Measurements from ENCODE around the gene CASZ1. TPM values are rescaled to one million over a fixed set of nuclear protein-coding genes. Genes with fewer than 3 reads are reported as not detected.

Gene CASZ1
- total RNA-seq, 1 donor from 2014 or later = 23.6 TPM

DNA sequence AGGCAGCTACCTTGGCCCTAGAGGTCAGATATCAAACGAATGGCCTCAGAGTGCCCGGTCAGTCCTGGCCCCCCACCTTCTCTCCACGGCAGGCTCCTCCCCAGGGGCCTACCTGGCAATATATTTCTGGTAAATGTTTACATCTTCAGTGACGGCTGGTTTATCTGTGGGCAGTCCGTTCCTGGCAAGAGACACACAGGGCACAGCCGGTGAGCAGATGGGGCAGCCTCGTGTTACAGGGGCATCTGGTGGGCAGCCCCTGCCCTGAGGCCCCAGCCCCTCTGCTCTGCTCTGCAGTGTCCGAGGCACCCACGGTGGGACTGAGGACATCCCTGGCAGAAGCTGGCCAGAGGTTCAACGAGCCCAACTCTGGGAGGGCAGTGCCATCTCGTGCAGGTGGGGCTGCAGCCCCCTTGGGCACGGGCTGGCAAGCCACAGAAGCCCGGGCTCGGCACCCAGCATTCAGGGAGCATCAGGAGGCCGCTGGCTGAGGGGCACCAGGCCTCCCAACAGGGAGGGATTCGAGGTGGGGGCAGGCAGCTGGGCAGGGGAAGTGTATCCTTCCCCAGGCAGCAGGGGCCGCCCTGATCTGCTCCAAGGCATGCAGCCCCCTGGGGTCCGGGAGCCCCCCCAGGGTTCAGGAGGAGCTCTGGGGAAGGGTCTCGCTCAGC, 137.9 kb downstream of the CASZ1 start:
- Mint-ChIP-seq H3K27ac (no peak overlapping the region), H3K36me3 (ENCODE audit: insufficient read depth) (peaks cover 3% of the 10 kb centered on the region), H3K9me3 (ENCODE audit: low read depth) (no peaks in the 10 kb centered on the region), H3K4me1 (ENCODE audit: low read depth) (no peaks in the 10 kb centered on the region), H3K27me3 (no peaks in the 10 kb centered on the region), H3K4me3 (ENCODE audit: low read depth) (no peak overlapping the region)
- DNase-seq (ENCODE audit: low spot score, unreplicated experiment) = no peak
- TF ChIP-seq, protein P1, sequence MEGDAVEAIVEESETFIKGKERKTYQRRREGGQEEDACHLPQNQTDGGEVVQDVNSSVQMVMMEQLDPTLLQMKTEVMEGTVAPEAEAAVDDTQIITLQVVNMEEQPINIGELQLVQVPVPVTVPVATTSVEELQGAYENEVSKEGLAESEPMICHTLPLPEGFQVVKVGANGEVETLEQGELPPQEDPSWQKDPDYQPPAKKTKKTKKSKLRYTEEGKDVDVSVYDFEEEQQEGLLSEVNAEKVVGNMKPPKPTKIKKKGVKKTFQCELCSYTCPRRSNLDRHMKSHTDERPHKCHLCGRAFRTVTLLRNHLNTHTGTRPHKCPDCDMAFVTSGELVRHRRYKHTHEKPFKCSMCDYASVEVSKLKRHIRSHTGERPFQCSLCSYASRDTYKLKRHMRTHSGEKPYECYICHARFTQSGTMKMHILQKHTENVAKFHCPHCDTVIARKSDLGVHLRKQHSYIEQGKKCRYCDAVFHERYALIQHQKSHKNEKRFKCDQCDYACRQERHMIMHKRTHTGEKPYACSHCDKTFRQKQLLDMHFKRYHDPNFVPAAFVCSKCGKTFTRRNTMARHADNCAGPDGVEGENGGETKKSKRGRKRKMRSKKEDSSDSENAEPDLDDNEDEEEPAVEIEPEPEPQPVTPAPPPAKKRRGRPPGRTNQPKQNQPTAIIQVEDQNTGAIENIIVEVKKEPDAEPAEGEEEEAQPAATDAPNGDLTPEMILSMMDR (IDR thresholded peaks at IDR 0.05; ENCODE audit: unreplicated experiment) = no peak

DNA sequence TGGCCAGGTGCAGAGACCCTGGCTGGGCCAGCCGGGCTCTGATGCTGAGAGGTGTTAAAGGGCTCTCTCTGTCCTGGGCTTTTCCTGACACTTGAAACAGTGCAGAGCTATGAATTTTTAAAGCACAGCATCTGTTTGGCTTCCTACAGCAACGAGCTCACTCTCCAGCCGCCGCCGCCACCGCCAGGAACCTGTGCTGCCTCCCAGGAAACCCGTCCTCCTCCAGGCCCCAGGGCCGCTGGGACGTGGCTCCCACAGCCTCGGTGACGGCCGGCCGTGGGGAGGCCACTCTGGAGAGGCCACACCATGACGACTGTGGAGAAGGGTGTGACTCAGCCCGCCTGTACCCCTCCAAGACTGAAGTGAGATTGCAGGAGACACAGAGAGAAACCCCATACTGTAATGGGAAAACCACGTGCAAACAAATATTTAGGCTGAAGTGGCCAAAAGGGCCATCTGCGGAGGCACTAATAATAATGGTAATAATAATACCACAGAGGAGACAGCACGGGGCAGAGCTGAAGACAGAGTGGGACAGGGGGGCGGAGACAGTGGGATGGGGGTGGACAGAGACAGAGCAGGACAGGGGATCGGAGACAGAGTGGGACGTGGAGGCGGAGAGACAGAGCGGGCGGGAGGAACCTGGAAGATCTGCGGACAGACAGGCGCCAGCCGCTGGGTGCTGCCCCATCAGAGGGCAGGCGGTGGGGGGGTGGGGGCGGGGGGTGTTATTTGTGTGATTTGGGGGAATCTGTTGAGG, 139.2 kb downstream of the CASZ1 start:
- Mint-ChIP-seq H3K4me1 (ENCODE audit: low read depth) (no peaks in the 10 kb centered on the region), H3K36me3 (ENCODE audit: insufficient read depth) (peaks cover 5% of the 10 kb centered on the region), H3K9me3 (ENCODE audit: low read depth) (no peaks in the 10 kb centered on the region), H3K4me3 (ENCODE audit: low read depth) (no peak overlapping the region), H3K27ac (no peak overlapping the region), H3K27me3 (no peaks in the 10 kb centered on the region)
- TF ChIP-seq, protein P1 (IDR thresholded peaks at IDR 0.05; ENCODE audit: unreplicated experiment) = no peak
- DNase-seq (ENCODE audit: low spot score, unreplicated experiment) = no peak

DNA sequence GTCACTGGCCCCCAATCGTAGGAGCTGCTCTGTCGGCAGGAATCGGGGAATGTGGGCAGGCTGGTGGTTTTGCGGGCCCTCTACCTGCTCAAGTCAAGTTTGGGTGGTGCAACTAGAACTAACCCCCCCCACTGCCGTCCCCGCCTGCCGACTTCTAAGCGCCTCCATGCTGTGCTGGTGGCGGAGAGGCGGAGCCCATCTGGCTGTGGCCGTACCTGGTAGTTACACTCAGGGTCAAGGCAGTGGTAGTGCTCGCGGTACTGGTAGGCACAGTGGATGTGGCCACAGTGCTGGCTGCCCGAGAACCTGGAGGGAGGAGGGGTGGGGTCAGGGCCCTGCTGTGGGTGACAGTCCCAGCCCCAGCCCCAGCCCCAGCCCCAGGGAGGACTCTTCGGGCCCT, 140.0 kb downstream of the CASZ1 start:
- no peak for DNase-seq (ENCODE audit: low spot score, unreplicated experiment)
- TF ChIP-seq, protein P1 (IDR thresholded peaks at IDR 0.05; ENCODE audit: unreplicated experiment) = no peak
- H3K27ac Mint-ChIP-seq = no peak overlapping the region

DNA sequence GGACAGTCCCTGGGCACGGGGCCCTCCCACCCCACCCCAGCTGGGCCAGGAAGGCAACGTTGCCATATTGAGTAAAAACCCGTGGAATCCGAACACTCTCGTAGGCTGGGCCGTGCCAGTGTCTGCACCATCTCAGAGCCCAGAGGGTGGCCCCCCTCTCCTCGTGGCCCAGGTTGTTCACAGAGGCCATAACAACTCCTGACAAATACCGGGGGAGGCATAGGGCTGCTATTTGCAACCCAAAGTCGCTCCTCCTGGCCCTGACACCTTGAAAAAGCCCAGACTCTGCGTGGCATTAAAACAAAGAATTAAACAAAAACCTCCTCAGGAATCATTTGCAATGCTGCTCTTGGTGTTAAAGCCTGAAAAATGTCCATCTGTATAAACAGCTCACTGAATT, 141.4 kb downstream of the CASZ1 start:
- no peaks in the 10 kb centered on the region for H3K4me1 Mint-ChIP-seq (ENCODE audit: low read depth)
- no peaks in the 10 kb centered on the region for H3K27me3 Mint-ChIP-seq
- H3K36me3 Mint-ChIP-seq (ENCODE audit: insufficient read depth) = peaks cover 6% of the 10 kb centered on the region
- no peak overlapping the region for H3K27ac Mint-ChIP-seq
- DNase-seq (ENCODE audit: low spot score, unreplicated experiment) = no peak
- TF ChIP-seq, protein P1 (IDR thresholded peaks at IDR 0.05; ENCODE audit: unreplicated experiment) = no peak
- H3K9me3 Mint-ChIP-seq (ENCODE audit: low read depth) = no peaks in the 10 kb centered on the region
- H3K4me3 Mint-ChIP-seq (ENCODE audit: low read depth) = no peak overlapping the region

More for the DNA sequence above, 140.0 kb downstream of the CASZ1 start:
- Mint-ChIP-seq H3K27me3 (no peaks in the 10 kb centered on the region), H3K4me3 (ENCODE audit: low read depth) (no peak overlapping the region), H3K4me1 (ENCODE audit: low read depth) (no peaks in the 10 kb centered on the region), H3K36me3 (ENCODE audit: insufficient read depth) (peaks cover 6% of the 10 kb centered on the region), H3K9me3 (ENCODE audit: low read depth) (no peaks in the 10 kb centered on the region)

DNA sequence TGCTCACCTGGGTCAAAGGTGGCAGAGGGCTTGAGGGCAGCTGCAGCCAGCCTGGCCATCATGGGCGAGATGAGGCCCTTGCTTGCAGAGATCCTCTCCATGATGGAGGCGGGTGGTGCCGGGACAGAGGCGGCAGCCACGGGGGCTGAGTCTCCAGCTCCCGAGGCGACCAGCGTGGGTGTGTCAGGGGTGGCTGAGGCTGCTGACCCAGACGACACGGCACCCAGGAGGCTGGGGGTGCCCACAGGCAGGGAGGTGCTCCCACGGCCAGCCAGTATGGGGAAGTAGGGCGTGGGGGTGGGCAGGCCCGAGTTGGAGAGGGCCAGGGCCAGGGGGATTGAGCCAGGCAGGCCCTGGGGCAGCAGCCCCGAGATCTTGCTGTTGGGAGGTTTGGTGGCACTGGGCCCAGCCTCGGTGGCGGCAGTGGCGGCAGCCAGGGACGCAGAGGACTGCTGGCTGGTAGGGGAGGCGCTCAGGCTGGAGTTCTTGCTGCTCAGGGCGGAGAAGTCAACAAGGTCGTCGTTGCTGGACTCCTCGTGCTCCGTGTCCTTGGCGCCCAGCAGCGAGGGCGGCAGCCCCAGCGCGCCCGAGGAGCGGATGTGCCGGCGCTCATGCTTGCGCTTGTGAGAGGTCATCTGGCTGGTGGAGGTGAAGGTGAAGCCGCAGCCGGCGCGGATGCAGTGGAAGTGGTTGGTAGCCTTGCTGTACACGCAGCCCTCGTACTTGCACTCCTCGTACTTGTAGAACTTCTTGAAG, 142.9 kb downstream of the CASZ1 start:
- Mint-ChIP-seq H3K9me3 (ENCODE audit: low read depth) (no peaks in the 10 kb centered on the region), H3K4me1 (ENCODE audit: low read depth) (no peaks in the 10 kb centered on the region), H3K4me3 (ENCODE audit: low read depth) (no peak overlapping the region), H3K27me3 (no peaks in the 10 kb centered on the region), H3K27ac (peak overlapping the region; percentile 47), H3K36me3 (ENCODE audit: insufficient read depth) (peaks cover 5% of the 10 kb centered on the region)
- no peak for DNase-seq (ENCODE audit: low spot score, unreplicated experiment)
- TF ChIP-seq, protein P1 (IDR thresholded peaks at IDR 0.05; ENCODE audit: unreplicated experiment) = no peak
